Epithelial cell of prostate (primary cell): ENCODE measurements around the gene C16orf89.

Source experiments
- DNase-seq: peaks from one replicate; pipeline ENCODE4 v3.0.0-alpha.2; 2011; ENCODE audit warnings: low read depth, low spot score
- H3K27ac ChIP-seq: fragments of 450-650 bp; 2 replicates; pipeline ENCODE4 v1.5.1; 2017; ENCODE audit warnings: mild to moderate bottlenecking

C16orf89 gene

GRCh38 chr16:5033256-5034166 is 32.2 kb downstream of the C16orf89 start, which contains the start of gene NAGPA:
NAGPA (minus strand) TSS chr16:5033935; CDS start chr16:5033914, 21 bp downstream.
- H3K27ac ChIP-seq = peak within 1 kb of the TSS; percentile 28
- peak; percentile 29 for DNase-seq

- H3K27ac ChIP-seq = no peak overlapping the region
- no peak for DNase-seq
Measured at GRCh38 chr16:5032748-5033167, 33.0 kb downstream of the C16orf89 start.

GRCh38 chr16:5031601-5032000 is 34.2 kb downstream of the C16orf89 start:
- DNase-seq = no peak
- H3K27ac ChIP-seq = no peak overlapping the region

GRCh38 chr16:5030251-5030870 is 35.4 kb downstream of the C16orf89 start:
- no peak overlapping the region for H3K27ac ChIP-seq
- no peak for DNase-seq

DNA sequence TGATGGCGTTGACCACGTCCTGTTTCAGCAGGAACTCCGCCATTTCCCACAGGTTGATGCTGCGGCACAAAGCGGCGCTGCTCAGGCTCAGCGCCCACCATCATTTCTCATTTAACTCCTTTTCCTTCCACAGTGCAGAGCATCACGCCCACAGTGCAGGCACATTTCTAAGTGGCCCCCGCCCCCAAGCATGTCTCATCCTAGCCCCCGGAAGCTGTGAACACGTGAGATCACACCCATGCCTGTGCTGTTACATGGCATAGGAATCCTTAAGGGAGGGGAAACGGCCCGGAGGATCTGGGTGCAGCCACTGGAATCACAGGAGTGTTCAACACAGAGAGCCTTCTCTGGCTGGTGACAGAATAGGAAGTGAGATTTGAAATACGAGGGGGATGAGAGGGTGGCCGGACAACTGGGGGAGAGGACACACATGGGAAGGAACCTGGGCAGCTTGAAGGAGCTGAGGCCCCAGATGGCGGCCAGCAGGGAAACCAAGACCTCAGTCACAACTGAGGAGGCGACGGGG is 36.7 kb downstream of the C16orf89 start:
- no peak overlapping the region for H3K27ac ChIP-seq
- DNase-seq = no peak

GRCh38 chr16:5027575-5028235 is 38.1 kb downstream of the C16orf89 start:
- no peak for DNase-seq
- H3K27ac ChIP-seq = no peak overlapping the region

DNA sequence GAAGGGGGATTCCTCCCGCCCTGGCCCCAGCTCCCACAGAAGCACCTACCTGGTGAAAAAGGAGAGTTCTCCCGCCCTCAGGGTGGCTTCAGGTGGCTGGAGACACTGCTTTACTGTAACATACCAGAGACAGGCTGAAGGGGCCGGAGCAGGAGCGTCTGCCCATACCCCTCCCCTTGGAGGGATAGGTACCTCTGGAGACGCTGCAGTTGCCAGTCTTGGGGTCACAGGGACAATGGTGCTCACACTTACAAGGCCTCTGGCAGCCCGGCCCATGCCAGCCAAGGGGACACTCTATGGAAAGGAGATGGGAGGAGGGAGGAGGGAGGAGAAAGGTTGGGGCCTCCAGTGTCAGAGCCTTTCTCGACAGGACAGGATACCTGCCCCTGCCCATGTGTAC is 38.7 kb downstream of the C16orf89 start:
- DNase-seq = no peak
- H3K27ac ChIP-seq = no peak overlapping the region

DNA sequence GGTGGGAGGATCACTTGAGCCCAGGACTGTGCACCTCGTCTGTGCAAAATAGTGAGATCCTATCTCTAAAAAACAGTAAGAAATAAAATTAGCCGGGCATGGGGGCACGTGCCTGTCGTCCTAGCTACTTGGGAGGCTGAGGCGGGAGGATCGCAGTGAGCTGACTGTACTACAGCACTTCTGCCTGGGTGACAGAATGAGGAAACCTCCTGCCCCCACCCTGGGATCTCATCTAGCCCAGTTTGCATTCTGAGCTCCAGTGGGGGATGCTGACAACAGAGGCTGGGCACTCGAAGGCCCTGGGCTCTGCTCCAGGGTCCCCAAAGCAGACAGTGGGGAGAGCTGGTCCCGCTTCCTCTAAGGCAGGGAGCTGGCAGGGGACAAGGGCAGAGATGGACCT is 39.1 kb downstream of the C16orf89 start:
- no peak for DNase-seq
- H3K27ac ChIP-seq = no peak overlapping the region

DNA sequence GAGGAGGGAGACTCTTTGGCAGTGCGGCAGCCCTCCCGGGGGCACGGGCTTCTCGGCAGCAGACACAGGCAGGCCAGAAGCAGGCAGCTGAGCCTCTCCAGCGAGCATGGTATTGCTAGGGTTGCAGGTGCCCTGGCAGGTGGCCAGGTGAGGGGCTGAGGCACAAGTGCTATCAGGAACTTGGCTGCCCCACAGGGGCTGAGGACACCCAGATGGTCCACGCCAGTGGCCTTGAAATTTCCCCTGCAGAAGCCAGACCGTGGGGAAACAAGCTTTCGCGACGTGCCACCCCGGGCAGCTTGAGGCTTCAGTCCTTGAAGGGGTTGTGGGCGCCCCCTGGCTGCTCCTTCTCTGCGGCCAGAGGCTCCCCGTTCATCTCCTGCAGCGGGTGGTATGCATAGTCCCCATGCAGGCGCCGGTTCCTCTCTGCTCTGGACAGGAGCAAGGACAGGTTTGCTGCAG is 40.6 kb downstream of the C16orf89 start:
- DNase-seq = no peak
- no peak overlapping the region for H3K27ac ChIP-seq

- DNase-seq = peak; percentile 22
- no peak overlapping the region for H3K27ac ChIP-seq
Measured at GRCh38 chr16:5024632-5025031, 41.1 kb downstream of the C16orf89 start.

DNA sequence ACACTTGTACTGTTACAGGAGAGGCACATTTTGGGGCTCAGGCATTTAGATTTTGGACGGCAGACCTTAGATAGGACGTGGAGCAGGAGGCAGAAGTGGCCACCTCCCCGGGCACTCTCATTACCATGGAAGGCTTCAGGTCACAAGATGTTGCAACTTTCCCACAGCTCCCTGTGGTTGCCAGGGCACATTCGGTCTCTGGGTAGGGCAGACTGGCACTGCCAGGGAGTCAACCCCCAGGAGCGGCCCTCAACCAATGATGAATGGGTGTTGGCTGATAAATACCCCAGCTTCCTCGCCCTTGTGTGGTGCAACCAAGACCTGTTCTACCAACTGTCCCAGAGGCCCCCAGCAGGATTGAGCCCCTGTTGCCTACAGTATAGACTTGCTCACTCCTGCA is 43.2 kb downstream of the C16orf89 start:
- no peak for DNase-seq
- no peak overlapping the region for H3K27ac ChIP-seq

DNA sequence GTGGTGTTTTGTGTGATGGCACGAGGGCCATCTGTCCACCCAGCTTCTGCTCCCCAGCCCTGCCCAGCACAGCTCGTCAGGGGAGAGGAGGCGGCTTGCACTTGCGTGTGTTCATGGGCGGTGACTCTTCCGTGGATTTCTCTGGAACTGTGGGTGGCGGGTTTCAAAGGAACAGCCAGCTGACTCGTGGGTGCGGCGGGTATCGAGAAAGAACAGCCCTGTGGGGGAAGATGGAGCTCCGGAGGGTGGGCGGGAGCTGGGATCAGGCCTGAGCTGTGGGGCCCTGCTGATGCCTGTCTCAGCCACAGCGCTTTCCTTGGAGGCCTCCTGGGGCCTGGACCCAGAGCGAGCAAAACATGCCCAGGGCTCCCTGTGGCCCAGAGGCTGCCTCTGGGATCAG is 45.2 kb downstream of the C16orf89 start:
- no peak for DNase-seq
- no peak overlapping the region for H3K27ac ChIP-seq

GRCh38 chr16:5019775-5020174 is 46.0 kb downstream of the C16orf89 start:
- no peak for DNase-seq
- no peak overlapping the region for H3K27ac ChIP-seq

GRCh38 chr16:5018793-5019192 is 47.0 kb downstream of the C16orf89 start:
- no peak overlapping the region for H3K27ac ChIP-seq
- no peak for DNase-seq

DNA sequence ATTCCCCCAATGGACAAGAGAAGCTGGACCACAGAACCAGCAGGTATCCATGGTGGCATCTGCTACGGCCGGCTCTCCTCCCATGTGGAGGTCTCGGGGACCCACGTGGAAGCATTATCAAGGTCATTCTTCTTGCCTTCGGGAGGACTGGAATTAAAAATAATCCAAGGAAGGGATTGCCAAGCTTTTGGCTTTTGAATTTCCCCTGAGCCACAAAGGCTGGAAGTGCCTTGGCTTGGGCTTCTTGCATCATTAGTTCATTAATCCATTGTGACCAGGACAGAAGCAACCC is 48.1 kb downstream of the C16orf89 start:
- no peak overlapping the region for H3K27ac ChIP-seq
- DNase-seq = no peak

DNA sequence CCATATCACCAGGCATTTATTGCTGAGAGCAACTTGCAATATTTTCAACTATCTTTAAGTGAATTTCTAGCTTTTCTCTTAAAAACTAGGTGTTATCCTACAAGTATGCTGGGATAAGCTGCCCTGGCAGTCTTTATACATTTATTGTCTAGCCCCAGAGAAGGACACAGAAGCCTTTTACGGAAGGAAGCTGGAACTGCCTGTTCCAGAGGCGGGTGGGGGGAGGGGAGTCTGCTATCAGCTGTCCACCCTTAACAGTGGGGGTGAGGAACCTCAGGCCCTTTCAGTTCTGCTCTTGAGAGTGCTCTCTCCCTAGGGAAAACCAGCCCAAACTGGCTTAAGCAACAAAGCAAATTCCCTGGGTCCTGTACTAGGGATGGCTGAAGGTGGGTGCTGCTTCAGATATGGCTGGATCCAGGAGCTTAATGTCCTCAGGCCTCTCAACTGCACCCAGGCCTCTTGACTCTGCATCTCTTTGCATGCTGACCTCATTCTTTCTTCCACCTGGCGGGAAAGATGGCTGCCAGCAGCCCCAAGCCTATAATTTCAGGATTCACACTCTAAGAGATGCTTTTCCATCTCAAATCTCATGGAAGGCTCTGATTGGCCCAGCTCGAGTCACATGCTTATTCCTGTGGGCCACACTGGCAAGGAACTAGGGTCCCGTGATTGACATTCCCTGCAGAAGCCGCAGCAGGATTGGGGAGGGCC is 48.6 kb downstream of the C16orf89 start:
- no peak for DNase-seq

DNA sequence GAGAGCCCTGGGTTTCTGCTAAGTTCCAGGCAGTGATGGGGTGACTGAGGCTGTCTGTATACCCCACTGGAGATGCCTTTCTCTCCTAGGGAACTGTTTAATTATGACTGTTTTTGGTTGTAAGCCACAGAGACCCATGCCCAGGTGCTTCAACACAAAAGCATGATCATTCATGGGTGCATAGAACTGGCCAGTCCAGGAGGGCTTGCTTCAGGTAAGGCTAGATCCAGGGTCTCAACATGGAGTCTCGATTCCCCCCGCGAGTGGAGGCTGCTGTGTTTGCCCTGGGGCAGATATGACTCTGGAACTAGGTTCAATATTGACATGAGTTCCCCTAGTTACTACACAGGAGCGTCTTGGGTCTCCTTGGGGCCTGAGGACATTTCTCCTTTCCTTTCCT is 49.9 kb downstream of the C16orf89 start:
- no peak overlapping the region for H3K27ac ChIP-seq
- no peak for DNase-seq

More for the DNA sequence above, 48.6 kb downstream of the C16orf89 start:
- H3K27ac ChIP-seq = no peak overlapping the region

GRCh38 chr16:5015351-5015750 is 50.4 kb downstream of the C16orf89 start:
- no peak overlapping the region for H3K27ac ChIP-seq
- DNase-seq = no peak

DNA sequence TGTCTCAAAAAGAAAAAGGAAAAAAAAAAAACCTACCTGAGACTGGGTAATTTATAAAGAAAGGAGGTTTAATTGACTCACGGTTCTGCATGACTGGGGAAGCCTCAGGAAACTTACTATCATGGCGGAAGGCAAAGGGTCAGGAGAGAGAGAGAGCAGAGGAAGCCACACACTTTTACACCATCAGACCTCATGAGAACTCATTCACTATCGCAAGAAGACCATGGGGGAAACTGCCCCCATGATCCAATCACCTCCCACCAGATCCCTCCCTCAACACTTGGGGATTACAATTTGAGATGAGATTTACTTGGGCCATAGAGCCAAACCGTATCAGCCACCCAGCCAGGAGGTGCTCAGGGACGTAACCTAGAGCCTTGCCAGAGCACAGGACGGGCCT is 52.9 kb downstream of the C16orf89 start:
- no peak for DNase-seq
- no peak overlapping the region for H3K27ac ChIP-seq

DNA sequence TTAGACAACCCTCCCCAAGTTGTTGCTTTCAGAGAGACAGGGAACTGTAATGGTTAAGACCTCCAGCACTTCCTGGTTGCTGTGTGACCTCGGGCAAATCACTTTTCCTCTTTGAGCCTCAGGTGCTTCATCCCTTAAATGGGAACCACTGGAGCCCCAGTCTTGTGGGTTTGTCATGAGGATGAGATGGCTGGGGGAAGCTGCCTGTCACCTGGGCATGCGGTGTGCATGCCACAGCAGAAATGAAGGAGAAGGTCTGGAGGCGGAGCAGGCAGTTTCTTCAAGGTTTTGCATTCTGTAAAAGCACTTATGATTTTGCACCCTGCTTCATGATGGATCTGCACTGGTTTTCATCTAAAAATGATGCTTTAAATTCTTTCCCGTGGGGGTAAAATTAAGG is 54.1 kb downstream of the C16orf89 start:
- no peak overlapping the region for H3K27ac ChIP-seq
- no peak for DNase-seq
